Spinal cord (tissue), 10 donors: Measurements from ENCODE around the gene BRAF. TPM values are rescaled to one million over a fixed set of nuclear protein-coding genes. Genes with fewer than 3 reads are reported as not detected.

ENCODE experiments used
- DNase-seq, 6 donors: peaks; one replicate each; pipeline versions ENCODE4 v3.0.0 to v3.0.0-alpha.2; 2013 to 2015; ENCODE audit warnings: low spot score in 6 of 6, low read depth in 4 of 6
- H3K27ac ChIP-seq: one replicate; pipeline ENCODE4 v1.5.1; 2013; ENCODE audit warnings: low read depth, low read length, control low read depth
- H3K27me3 ChIP-seq: one replicate; pipeline ENCODE4 v1.6.1; 2013; ENCODE audit warnings: low read length; ENCODE audit not compliant: control insufficient read depth, insufficient read depth
- H3K36me3 ChIP-seq: one replicate; pipeline ENCODE4 v1.6.1; 2013; ENCODE audit warnings: low read length; ENCODE audit not compliant: control insufficient read depth, insufficient read depth
- H3K4me1 ChIP-seq: one replicate; pipeline ENCODE4 v1.6.1; 2013; ENCODE audit warnings: low read length; ENCODE audit not compliant: control insufficient read depth, insufficient read depth
- H3K4me3 ChIP-seq: one replicate; pipeline ENCODE4 v1.5.1; 2013; ENCODE audit warnings: low read depth, low read length, control low read depth
- H3K9me3 ChIP-seq: one replicate; pipeline ENCODE4 v1.6.1; 2013; ENCODE audit warnings: low read length; ENCODE audit not compliant: control insufficient read depth, insufficient read depth
- WGBS: methylation state at CpG from one replicate; pipeline ENCODE4 v1.1.5; 2013; ENCODE audit warnings: missing lambda C conversion rate; ENCODE audit not compliant: insufficient coverage; 5-methylcytosine and 5-hydroxymethylcytosine counted together
- polyA plus RNA-seq, 2 donors: library from polyadenylated mRNA; unstranded; fragments of 120-200 nt; gene quantifications; one replicate each; pipeline ENCODE4 v1.2.1, GENCODE V29; 2013; ENCODE audit not compliant: insufficient read length in 2 of 2
- total RNA-seq, 2 donors: library from RNA; depleted of rRNA in 1 of 2; stranded (reverse); fragments of 120-200 nt in 1 of 2; fragments of >200 nt in 1 of 2; gene quantifications; one replicate each; pipeline versions ENCODE4 v1.2.3 to v1.2.4, GENCODE V29; 2013 to 2014
- donor health status: healthy.

The BRAF gene
- total and polyA plus RNA-seq, 4 donors = 21.7 to 71.4 (median 31.1) TPM

DNA sequence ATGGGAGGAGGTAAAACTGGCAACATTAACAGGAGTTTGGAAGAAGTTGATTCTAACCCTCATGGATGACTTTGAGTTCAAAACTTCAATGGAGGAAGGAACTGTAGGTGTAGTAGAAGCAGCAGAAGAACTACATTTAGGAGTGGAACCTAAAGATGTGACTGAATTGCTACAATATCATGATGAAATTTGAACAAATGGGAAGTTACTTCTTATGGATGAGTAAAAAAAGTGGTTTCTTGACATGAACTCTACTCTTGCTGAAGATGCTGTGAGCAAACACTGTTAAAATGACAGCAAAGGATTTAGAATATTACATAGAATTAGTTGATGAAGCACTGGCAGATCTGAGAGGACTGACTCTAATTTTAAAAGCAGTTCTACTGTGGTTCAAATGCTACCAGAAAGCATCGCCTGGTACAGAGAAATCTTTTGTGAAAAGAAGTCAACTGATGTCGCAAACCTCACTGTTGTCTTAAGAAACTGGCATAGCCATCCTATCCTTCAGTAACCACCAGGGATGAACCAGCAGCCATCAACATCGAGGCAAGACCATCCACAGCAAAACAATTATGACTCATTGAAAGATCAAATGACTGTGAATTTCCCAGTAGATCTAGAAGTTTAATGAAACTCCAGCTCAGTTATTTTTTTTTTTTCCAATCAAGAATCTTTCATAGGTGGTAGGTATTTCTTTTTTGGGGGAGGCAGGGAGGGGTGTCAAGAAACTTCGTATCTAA, 20.8 kb downstream of the BRAF start:
- no peak overlapping the region for H3K4me3 ChIP-seq
- no peaks in the 10 kb centered on the region for H3K4me1 ChIP-seq
- no peak for DNase-seq
- H3K27ac ChIP-seq = no peak overlapping the region
- peaks cover 11% of the 10 kb centered on the region for H3K9me3 ChIP-seq
- no peaks in the 10 kb centered on the region for H3K27me3 ChIP-seq
- H3K36me3 ChIP-seq = no peaks in the 10 kb centered on the region
- 100% methylated on average over 2 of the region's 4 CpGs for WGBS

- Histone ChIP-seq H3K36me3 (no peaks in the 10 kb centered on the region), H3K27me3 (no peaks in the 10 kb centered on the region), H3K4me1 (no peaks in the 10 kb centered on the region), H3K4me3 (no peak overlapping the region), H3K9me3 (peaks cover 11% of the 10 kb centered on the region), H3K27ac (no peak overlapping the region)
- no peak for DNase-seq
- no CpG with 5 or more reads among the region's 2 CpGs for WGBS
Observed at GRCh38 chr7:140902303-140902953, 22.3 kb downstream of the BRAF start.

DNA sequence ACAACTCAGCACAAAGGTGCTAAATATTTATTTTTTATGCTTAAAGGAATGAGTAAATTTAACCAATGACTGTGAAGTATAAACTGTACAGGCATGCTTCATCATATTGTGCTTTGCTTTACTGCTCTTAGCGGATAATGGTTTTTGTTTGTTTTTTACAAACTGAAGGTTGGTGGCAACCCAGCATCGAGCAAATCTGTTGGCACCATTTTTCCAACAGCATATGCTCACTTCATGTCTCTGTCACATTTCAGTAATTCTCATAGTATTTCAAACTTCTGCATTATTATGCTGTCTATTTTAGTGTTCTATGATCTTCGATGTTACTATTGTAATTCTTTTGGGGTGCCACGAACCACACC, 22.8 kb downstream of the BRAF start:
- Histone ChIP-seq H3K4me3 (no peak overlapping the region), H3K9me3 (peaks cover 11% of the 10 kb centered on the region), H3K4me1 (no peaks in the 10 kb centered on the region), H3K27me3 (no peaks in the 10 kb centered on the region), H3K27ac (no peak overlapping the region), H3K36me3 (no peaks in the 10 kb centered on the region)
- WGBS = no CpG with 5 or more reads among the region's 4 CpGs
- DNase-seq = peak in 1 of 6 donors; percentile 28

DNA sequence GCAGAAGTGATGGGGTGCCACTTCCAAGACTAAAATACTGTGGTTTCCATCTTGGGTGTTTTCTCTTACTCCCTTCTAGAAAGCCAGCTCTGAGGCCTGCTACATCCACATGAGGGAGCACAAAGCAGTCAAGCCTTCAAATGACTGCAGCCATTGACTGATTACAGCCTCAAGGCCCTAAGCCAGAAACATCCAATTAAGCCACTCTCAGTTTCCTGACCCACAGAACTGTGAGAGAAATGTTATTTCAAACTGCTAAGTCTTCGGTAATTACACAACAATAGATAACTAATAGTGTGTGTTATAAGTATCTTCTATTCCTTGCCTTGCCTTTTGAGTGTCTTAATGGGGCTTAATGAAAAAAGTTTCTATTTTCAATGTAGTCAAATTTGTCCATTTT, 24.8 kb downstream of the BRAF start:
- Histone ChIP-seq H3K9me3 (peaks cover 11% of the 10 kb centered on the region), H3K27me3 (no peaks in the 10 kb centered on the region), H3K36me3 (no peaks in the 10 kb centered on the region), H3K4me3 (no peak overlapping the region), H3K27ac (peak overlapping the region; percentile 40), H3K4me1 (no peaks in the 10 kb centered on the region)
- no CpG with 5 or more reads among the region's 1 CpG for WGBS
- DNase-seq = peak in 5 of 6 donors; percentile 12 to 78 (median 39)

- H3K27ac ChIP-seq = no peak overlapping the region
- no peaks in the 10 kb centered on the region for H3K27me3 ChIP-seq
- H3K4me3 ChIP-seq = no peak overlapping the region
- H3K36me3 ChIP-seq = no peaks in the 10 kb centered on the region
- H3K4me1 ChIP-seq = no peaks in the 10 kb centered on the region
- no peak for DNase-seq
- WGBS = no CpG with 5 or more reads among the region's 3 CpGs
- H3K9me3 ChIP-seq = peaks cover 10% of the 10 kb centered on the region
Observed at GRCh38 chr7:140898786-140899536, 25.8 kb downstream of the BRAF start.

GRCh38 chr7:140896996-140897395, 27.7 kb downstream of the BRAF start:
- no peaks in the 10 kb centered on the region for H3K36me3 ChIP-seq
- H3K4me3 ChIP-seq = no peak overlapping the region
- no peaks in the 10 kb centered on the region for H3K4me1 ChIP-seq
- no peak for DNase-seq
- H3K27ac ChIP-seq = no peak overlapping the region
- no peaks in the 10 kb centered on the region for H3K9me3 ChIP-seq
- no peaks in the 10 kb centered on the region for H3K27me3 ChIP-seq
- 100% methylated on average over 1 of the region's 3 CpGs for WGBS

DNA sequence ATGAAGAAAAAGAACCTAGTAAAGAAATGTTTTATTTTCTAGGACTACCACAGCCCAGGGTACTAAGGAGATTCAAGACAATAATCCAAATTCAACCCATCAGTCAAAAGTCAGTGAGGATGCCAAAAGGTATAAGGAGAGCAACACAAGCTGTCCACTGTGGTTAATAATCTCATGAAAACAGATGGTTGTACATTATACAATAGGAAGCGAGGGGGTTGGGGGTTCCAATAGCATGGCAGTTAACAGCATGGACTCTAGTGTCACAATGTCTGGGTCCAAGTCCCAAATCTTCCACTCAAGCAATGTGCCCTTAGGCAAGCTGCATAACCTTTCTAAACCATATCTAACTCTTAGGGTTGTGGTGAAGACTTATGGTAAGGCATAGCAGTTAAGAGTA, 35.1 kb downstream of the BRAF start:
- peak in 2 of 6 donors; percentile 18 to 20 for DNase-seq
- Histone ChIP-seq H3K4me3 (no peak overlapping the region), H3K27me3 (no peaks in the 10 kb centered on the region), H3K27ac (no peak overlapping the region), H3K36me3 (no peaks in the 10 kb centered on the region), H3K4me1 (no peaks in the 10 kb centered on the region), H3K9me3 (no peaks in the 10 kb centered on the region)
- 71% methylated on average over 1 of the region's 1 CpG for WGBS

DNA sequence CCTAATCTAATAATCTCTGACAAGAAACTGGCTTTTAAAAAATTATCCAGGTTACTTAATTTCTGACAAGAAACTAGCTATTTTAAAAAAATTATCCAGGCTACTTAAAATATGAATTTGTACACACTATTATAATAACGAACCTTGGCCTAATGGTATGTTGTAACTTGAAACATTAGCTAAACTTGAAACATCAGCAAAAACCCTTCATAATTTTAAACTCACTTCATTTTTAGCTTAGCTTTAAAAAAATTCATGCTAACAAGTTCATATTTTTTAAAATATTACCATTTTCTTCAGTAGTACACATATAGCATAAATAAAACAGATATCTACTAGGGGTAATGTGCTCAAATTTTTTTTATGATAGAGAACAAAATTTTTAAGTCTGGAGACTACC, 35.6 kb downstream of the BRAF start:
- no peaks in the 10 kb centered on the region for H3K9me3 ChIP-seq
- no peaks in the 10 kb centered on the region for H3K4me1 ChIP-seq
- H3K4me3 ChIP-seq = no peak overlapping the region
- no peak for DNase-seq
- WGBS = no CpG with 5 or more reads among the region's 1 CpG
- H3K36me3 ChIP-seq = no peaks in the 10 kb centered on the region
- no peaks in the 10 kb centered on the region for H3K27me3 ChIP-seq
- no peak overlapping the region for H3K27ac ChIP-seq

- WGBS = no CpG with 5 or more reads among the region's 4 CpGs
- Histone ChIP-seq H3K4me3 (no peak overlapping the region), H3K9me3 (no peaks in the 10 kb centered on the region), H3K27me3 (no peaks in the 10 kb centered on the region), H3K36me3 (no peaks in the 10 kb centered on the region), H3K27ac (no peak overlapping the region), H3K4me1 (no peaks in the 10 kb centered on the region)
- no peak for DNase-seq
Observed at GRCh38 chr7:140888087-140888486, 36.6 kb downstream of the BRAF start.
